Endothelial cell of umbilical vein (primary cell): Measurements from ENCODE around the gene SBF1. TPM values are rescaled to one million over a fixed set of nuclear protein-coding genes. Genes with fewer than 3 reads are reported as not detected.

Source experiments
- BruUV-seq: library from RNA; stranded (reverse); fragments of 400-500 nt; replicated peaks from 2 replicates; lab custom pipeline; 2021; lab: Mats Ljungman, UMichigan
- CTCF ChIA-PET: fragments of 300-600, 350-600 bp; sonication (Branson Sonifier 250); formaldehyde crosslinking; loops from one replicate; lab custom pipeline; 2021; ENCODE audit warnings: antibody characterized with exemption, inconsistent platforms; lab: Charles Lee
- POLR2A ChIA-PET: fragments of 300-600, 350-600 bp; sonication (Branson Sonifier 250); formaldehyde crosslinking; loops from one replicate; lab custom pipeline; 2021; ENCODE audit warnings: antibody characterized with exemption, inconsistent platforms; lab: Charles Lee
- DNase-seq: peaks from one replicate; pipeline ENCODE4 v3.0.0-alpha.2; 2011; ENCODE audit warnings: low read depth, low spot score
- FAIRE-seq: peaks from 2 replicates; lab custom pipeline; 2011; peaks lifted over from hg19 to GRCh38; lab: Jason Lieb, UNC
- H2AFZ ChIP-seq: 2 replicates; pipeline ENCODE4 v1.6.0; 2012; ENCODE audit warnings: low read depth, low read length, control low read depth, inconsistent platforms
- H3K27ac ChIP-seq: 2 replicates; pipeline ENCODE4 v1.5.1; 2011; ENCODE audit warnings: low read depth, mild to moderate bottlenecking, control low read depth, low read length, moderate library complexity; ENCODE audit not compliant: insufficient read depth
- H3K27me3 ChIP-seq, 2 experiments: 2 replicates each; pipeline versions ENCODE4 v1.6.0 to v1.6.1; 2011; ENCODE audit warnings: low read length in 2 of 2, mixed read lengths in 1 of 2; ENCODE audit not compliant: control insufficient read depth in 2 of 2, insufficient read depth in 2 of 2
- H3K36me3 ChIP-seq, 2 experiments: 2 replicates in 1 of 2; 3 replicates in 1 of 2; pipeline ENCODE4 v1.5.1; 2011; ENCODE audit warnings: low read length in 2 of 2, mild to moderate bottlenecking in 1 of 2, moderate library complexity in 1 of 2; ENCODE audit not compliant: control insufficient read depth in 2 of 2, insufficient read depth in 2 of 2; ENCODE audit errors: extremely low read depth in 1 of 2
- H3K4me1 ChIP-seq: 3 replicates; pipeline ENCODE4 v1.5.1; 2011; ENCODE audit warnings: mild to moderate bottlenecking, low read length; ENCODE audit not compliant: control insufficient read depth, insufficient read depth; ENCODE audit errors: extremely low read depth
- H3K4me2 ChIP-seq: 2 replicates; pipeline ENCODE4 v1.6.1; 2011; ENCODE audit warnings: low read length, control low read depth, mixed read lengths; ENCODE audit not compliant: insufficient read depth
- H3K4me3 ChIP-seq, 3 experiments: fragments of 200-600 bp in 1 of 3; sonication (generic), shearing (Covaris generic) in 1 of 3; replicated peaks in 1 of 3; 2 replicates each; pipeline ENCODE4 v1.5.1; 2011 to 2016; ENCODE audit warnings: control low read depth in 3 of 3, low read length in 3 of 3, mild to moderate bottlenecking in 2 of 3, inconsistent platforms in 1 of 3, low read depth in 1 of 3, moderate library complexity in 1 of 3; ENCODE audit not compliant: insufficient read depth in 1 of 3
- H3K79me2 ChIP-seq: 2 replicates; pipeline ENCODE4 v1.6.0; 2012; ENCODE audit warnings: low read length, inconsistent platforms; ENCODE audit not compliant: control insufficient read depth, insufficient read depth
- H3K9ac ChIP-seq: replicated peaks from 2 replicates; pipeline ENCODE3; 2011; ENCODE audit warnings: low read length, control low read depth; ENCODE audit not compliant: insufficient read depth; ENCODE audit errors: extremely low read depth
- H3K9me1 ChIP-seq: replicated peaks from 3 replicates; pipeline ENCODE4 v1.6.0; 2011; ENCODE audit warnings: mild to moderate bottlenecking, low read length; ENCODE audit not compliant: control insufficient read depth, insufficient read depth; ENCODE audit errors: extremely low read depth
- H3K9me3 ChIP-seq: replicated peaks from 2 replicates; pipeline ENCODE4 v1.5.1; 2012; ENCODE audit warnings: low read length, inconsistent platforms; ENCODE audit not compliant: control insufficient read depth, insufficient read depth
- H4K20me1 ChIP-seq: replicated peaks from 2 replicates; pipeline ENCODE3; 2011; ENCODE audit warnings: mild to moderate bottlenecking, low read length; ENCODE audit not compliant: control insufficient read depth, insufficient read depth; ENCODE audit errors: extremely low read depth
- EZH2 ChIP-seq: IDR thresholded peaks from 2 replicates; pipeline ENCODE4 v1.6.1; 2012; ENCODE audit warnings: borderline replicate concordance, low read depth, mild to moderate bottlenecking, moderate library complexity, low read length, inconsistent platforms; ENCODE audit not compliant: severe bottlenecking
- FOS ChIP-seq: IDR thresholded peaks from 2 replicates; pipeline ENCODE4 v1.6.1; 2011; ENCODE audit warnings: mild to moderate bottlenecking, low read length, moderate library complexity, borderline replicate concordance; ENCODE audit not compliant: insufficient read depth
- GATA2 ChIP-seq: IDR thresholded peaks from 2 replicates; pipeline ENCODE4 v1.7.0; 2011; ENCODE audit warnings: low read depth, mild to moderate bottlenecking, moderate library complexity, mixed read lengths, low read length; ENCODE audit not compliant: insufficient read length, insufficient read depth
- JUN ChIP-seq: IDR thresholded peaks from 2 replicates; pipeline ENCODE4 v1.6.1; 2011; ENCODE audit warnings: borderline replicate concordance, low read depth; ENCODE audit not compliant: insufficient read length, insufficient read depth
- MYC ChIP-seq: IDR thresholded peaks from one replicate; pipeline ENCODE4 v1.6.1; 2011; ENCODE audit warnings: mild to moderate bottlenecking, low read depth, low read length
- POLR2A ChIP-seq: IDR thresholded peaks from 2 replicates; pipeline ENCODE4 v1.6.1; 2012; ENCODE audit warnings: low read depth, mild to moderate bottlenecking, control low read depth, low read length
- POLR2AphosphoS5 ChIP-seq: IDR thresholded peaks from 2 replicates; pipeline ENCODE4 v1.6.1; 2012; ENCODE audit warnings: low read depth, mild to moderate bottlenecking, control low read depth, low read length, moderate library complexity; ENCODE audit not compliant: insufficient read depth
- dilution Hi-C: fragments of 300-500 bp; cut with MboI; formaldehyde crosslinking; loops from one replicate; pipeline ENCODE4 v1.15.0; 2019; ENCODE audit warnings: low sequenced_read_pairs; ENCODE audit not compliant: extremely low pct_ligation_motif_present
- intact Hi-C: fragments of 100-400 bp; cut with micrococcal nuclease; formaldehyde crosslinking; loops from one replicate; pipeline ENCODE4 v1.10.0; 2022
- polyA plus RNA-seq, 4 experiments: library from polyadenylated mRNA; depleted of rRNA in 3 of 4; stranded (reverse) in 3 of 4; unstranded in 1 of 4; fragments of >200 nt; gene quantifications; 2 replicates each; pipeline versions ENCODE4 v1.2.1 to v1.2.3, GENCODE V29; 2011 to 2012; ENCODE audit warnings: missing spikeins in 1 of 4
- total RNA-seq: library from RNA; stranded (reverse); gene quantifications from 2 replicates; pipeline ENCODE4 v1.2.3, GENCODE V29; 2021
- TF ChIP-seq, protein P1 (sequence below): IDR thresholded peaks from 2 replicates; pipeline ENCODE4 v1.6.1; 2011; ENCODE audit not compliant: insufficient read depth, insufficient read length
- TF ChIP-seq, protein P2 (sequence below), 2 donors: IDR thresholded peaks; 1 replicate in 1 of 2; 2 replicates in 1 of 2; pipeline ENCODE4 v1.5.1; 2011; ENCODE audit warnings: low read length in 2 of 2, mild to moderate bottlenecking in 2 of 2, moderate library complexity in 2 of 2, control low read depth in 1 of 2, inconsistent platforms in 1 of 2, low read depth in 1 of 2; ENCODE audit not compliant: insufficient read depth in 1 of 2; ENCODE audit errors: extremely low read depth in 1 of 2

The SBF1 gene
- total and polyA plus RNA-seq, 2 donors (not counting 3 experiments of a cell fraction or from before 2014, with no cell fraction given): 36.3 to 68.6 TPM

DNA sequence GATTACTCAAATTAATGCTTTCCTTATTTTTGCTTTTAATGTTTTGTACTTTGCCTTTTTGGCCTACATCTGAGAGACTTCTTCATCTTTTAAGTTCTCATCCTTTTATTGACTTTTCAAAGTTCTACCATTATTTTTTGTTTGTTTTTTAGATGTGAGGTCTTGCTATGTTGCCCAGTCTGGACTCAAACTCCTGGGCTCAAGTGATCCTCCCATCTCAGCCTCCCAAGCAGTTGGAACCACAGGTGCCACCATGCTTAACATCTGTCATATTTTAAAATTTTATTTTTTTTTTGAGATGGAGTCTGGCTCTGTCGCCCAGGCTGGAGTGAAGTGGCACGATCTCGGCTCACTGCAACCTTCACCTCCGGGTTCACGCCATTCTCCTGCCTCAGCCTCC is 73.9 kb downstream of the SBF1 start:
- CTCF ChIA-PET: interaction anchor here (1.2 kb wide), 1 partner anchor 220 kb away, joined by 3 read pairs; no protein-coding TSS in a partner anchor
- H3K9ac ChIP-seq: no peak overlapping the region
- H3K79me2 ChIP-seq: peaks cover 6% of the 10 kb centered on the region
- no peaks in the 10 kb centered on the region for H3K27me3 ChIP-seq
- no peak for DNase-seq
- H3K4me1 ChIP-seq: peaks cover 30% of the 10 kb centered on the region
- H3K9me1 ChIP-seq: no peaks in the 10 kb centered on the region
- H2AFZ ChIP-seq: no peak overlapping the region
- no peaks in the 10 kb centered on the region for H4K20me1 ChIP-seq
- no peak overlapping the region for H3K4me3 ChIP-seq
- no peak overlapping the region for H3K4me2 ChIP-seq
- dilution Hi-C loops: no loop called here
- TF ChIP-seq POLR2A (no peak), POLR2AphosphoS5 (no peak), EZH2 (no peak), MYC (no peak), GATA2 (no peak), FOS (no peak), JUN (no peak)
- TF ChIP-seq, protein P1, sequence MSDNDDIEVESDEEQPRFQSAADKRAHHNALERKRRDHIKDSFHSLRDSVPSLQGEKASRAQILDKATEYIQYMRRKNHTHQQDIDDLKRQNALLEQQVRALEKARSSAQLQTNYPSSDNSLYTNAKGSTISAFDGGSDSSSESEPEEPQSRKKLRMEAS: no peak
- TF ChIP-seq, protein P2, sequence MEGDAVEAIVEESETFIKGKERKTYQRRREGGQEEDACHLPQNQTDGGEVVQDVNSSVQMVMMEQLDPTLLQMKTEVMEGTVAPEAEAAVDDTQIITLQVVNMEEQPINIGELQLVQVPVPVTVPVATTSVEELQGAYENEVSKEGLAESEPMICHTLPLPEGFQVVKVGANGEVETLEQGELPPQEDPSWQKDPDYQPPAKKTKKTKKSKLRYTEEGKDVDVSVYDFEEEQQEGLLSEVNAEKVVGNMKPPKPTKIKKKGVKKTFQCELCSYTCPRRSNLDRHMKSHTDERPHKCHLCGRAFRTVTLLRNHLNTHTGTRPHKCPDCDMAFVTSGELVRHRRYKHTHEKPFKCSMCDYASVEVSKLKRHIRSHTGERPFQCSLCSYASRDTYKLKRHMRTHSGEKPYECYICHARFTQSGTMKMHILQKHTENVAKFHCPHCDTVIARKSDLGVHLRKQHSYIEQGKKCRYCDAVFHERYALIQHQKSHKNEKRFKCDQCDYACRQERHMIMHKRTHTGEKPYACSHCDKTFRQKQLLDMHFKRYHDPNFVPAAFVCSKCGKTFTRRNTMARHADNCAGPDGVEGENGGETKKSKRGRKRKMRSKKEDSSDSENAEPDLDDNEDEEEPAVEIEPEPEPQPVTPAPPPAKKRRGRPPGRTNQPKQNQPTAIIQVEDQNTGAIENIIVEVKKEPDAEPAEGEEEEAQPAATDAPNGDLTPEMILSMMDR (IDR thresholded peaks at IDR 0.05; ENCODE audit: extremely low read depth in 1 of 2, insufficient read depth in 1 of 2, low read depth in 1 of 2, low read length in 2 of 2): no peak
- no peaks in the 10 kb centered on the region for H3K9me3 ChIP-seq
- no TSS peak for BruUV-seq
- no peak overlapping the region for H3K27ac ChIP-seq
- peaks cover 0 to 3% of the 10 kb centered on the region in 2 experiments for H3K36me3 ChIP-seq
- intact Hi-C loops: loop anchor here (5.0 kb wide), 1 partner anchor 96 kb away; no protein-coding TSS in a partner anchor
- POLR2A ChIA-PET: no interaction called here
- FAIRE-seq: no peak
